AG04449 (cell line): ENCODE results near the gene MLF1.

Experiments used
- CTCF ChIA-PET: fragments of 350-600 bp; formaldehyde crosslinking; extraction: SDS; loops from one replicate; lab custom pipeline; 2021; ENCODE audit warnings: antibody characterized with exemption; lab: Yijun Ruan, JAX
- POLR2A ChIA-PET: fragments of 400-600, 350-600 bp; formaldehyde crosslinking; extraction: SDS; loops from one replicate; lab custom pipeline; 2020; ENCODE audit warnings: antibody characterized with exemption, inconsistent platforms; lab: Yijun Ruan, JAX
- DNase-seq: peaks from one replicate; pipeline ENCODE4 v3.0.0-alpha.2; 2010; ENCODE audit warnings: low read depth, low spot score
- H3K4me3 ChIP-seq: 2 replicates; pipeline ENCODE4 v1.5.1; 2011; ENCODE audit warnings: low read depth, mild to moderate bottlenecking, control low read depth, low read length
- TF ChIP-seq, protein P1 (sequence below): IDR thresholded peaks from one replicate; pipeline ENCODE4 v1.5.1; 2011; ENCODE audit warnings: mild to moderate bottlenecking, moderate library complexity, low read length, control low read depth, inconsistent platforms; ENCODE audit not compliant: insufficient read depth; ENCODE audit errors: missing control alignments

The MLF1 gene

DNA sequence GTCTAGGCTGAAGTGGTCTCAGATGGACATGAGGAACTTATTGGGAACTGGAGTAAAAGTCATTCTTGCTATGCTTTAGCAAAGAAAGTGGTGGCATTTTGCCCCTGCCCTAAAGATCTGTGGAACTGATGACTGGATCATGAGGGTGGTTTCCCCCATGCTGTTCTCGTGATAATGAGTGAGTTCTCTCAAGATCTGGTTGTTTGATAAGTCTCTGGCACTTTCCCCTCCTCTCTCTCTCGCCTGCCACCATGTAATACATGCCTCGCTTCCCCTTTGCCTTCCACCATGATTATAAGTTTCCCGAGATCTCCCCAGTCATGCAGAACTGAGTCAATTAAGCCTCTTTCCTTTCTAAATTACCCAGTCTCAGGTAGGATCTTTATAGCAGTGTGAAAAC is 11.5 kb upstream of the MLF1 start:
- POLR2A ChIA-PET: no interaction called here
- DNase-seq: no peak

DNA sequence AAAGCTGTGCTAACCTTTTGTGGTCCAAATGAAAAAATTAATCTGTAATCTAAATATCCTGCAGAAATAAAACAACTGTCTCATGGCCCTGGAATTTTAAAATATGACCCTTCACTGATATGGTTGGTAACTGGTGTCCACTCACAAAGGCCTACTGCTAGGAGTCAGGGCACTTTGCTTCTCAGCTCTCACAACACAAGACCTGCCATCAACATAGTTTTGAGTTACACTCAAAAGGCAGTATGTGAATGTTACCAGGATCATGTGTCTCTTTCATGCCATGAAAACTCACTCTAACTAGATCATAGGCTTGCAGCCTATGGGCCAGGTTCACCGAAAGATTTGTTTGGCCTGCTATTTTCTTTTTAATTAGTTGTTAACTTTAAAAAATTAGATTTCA is 10.0 kb upstream of the MLF1 start:
- H3K4me3 ChIP-seq: no peak overlapping the region
- TF ChIP-seq, protein P1, sequence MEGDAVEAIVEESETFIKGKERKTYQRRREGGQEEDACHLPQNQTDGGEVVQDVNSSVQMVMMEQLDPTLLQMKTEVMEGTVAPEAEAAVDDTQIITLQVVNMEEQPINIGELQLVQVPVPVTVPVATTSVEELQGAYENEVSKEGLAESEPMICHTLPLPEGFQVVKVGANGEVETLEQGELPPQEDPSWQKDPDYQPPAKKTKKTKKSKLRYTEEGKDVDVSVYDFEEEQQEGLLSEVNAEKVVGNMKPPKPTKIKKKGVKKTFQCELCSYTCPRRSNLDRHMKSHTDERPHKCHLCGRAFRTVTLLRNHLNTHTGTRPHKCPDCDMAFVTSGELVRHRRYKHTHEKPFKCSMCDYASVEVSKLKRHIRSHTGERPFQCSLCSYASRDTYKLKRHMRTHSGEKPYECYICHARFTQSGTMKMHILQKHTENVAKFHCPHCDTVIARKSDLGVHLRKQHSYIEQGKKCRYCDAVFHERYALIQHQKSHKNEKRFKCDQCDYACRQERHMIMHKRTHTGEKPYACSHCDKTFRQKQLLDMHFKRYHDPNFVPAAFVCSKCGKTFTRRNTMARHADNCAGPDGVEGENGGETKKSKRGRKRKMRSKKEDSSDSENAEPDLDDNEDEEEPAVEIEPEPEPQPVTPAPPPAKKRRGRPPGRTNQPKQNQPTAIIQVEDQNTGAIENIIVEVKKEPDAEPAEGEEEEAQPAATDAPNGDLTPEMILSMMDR: no peak
- ChIA-PET POLR2A (no interaction called here), CTCF (interaction anchor here (1.8 kb wide), 1 partner anchor 9 kb away, joined by 7 read pairs; no protein-coding TSS in a partner anchor)
- DNase-seq: no peak

More for the DNA sequence above, 11.5 kb upstream of the MLF1 start:
- H3K4me3 ChIP-seq: no peak overlapping the region
- TF ChIP-seq, protein P1: no peak
- CTCF ChIA-PET: no interaction called here

DNA sequence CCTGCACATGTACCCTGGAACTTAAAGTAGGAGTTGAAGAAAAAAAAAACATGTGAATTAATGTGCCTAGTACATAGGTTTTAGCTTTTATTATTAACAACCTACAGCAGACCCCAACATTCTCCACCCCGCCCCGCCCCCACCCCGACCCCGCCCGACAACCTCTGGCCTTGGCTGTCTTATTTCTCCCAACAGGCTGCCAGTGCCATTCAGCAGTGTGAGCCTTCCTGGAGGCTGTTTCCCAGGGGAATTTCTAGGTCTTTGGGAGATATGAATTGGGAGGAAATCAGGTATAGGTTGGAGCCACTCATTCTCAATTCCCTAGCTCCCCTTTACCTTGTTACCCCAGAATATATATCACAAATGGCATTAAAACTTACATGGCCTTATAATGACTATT is 8.3 kb upstream of the MLF1 start:
- TF ChIP-seq, protein P1: no peak
- ChIA-PET POLR2A (no interaction called here), CTCF (interaction anchor here (1.7 kb wide), 1 partner anchor 26 kb away, joined by 4 read pairs; no protein-coding TSS in a partner anchor)
- no peak for DNase-seq
- no peak overlapping the region for H3K4me3 ChIP-seq

DNA sequence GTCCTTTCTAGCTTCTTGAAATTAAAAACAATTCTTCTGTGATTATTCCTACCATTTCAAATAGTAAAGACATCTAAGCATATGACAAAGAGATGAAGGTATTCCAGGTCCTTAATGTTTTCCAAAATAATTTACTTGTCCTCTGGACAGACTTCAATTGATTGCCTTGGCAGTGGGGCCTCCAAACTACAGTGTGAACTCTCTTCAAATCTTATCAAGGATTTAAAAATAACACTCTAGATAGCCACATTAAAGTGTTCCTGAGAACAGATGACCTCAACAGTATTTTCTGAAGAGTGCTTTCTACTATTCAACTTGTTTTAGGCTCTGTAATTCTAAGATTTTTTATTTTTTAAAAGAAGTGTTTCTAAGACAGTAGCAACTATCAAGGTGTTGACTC is 7.9 kb upstream of the MLF1 start:
- POLR2A ChIA-PET: no interaction called here
- no peak for DNase-seq
- CTCF ChIA-PET: interaction anchor here (1.7 kb wide), 1 partner anchor 26 kb away, joined by 4 read pairs; no protein-coding TSS in a partner anchor
- no peak overlapping the region for H3K4me3 ChIP-seq
- TF ChIP-seq, protein P1: no peak

DNA sequence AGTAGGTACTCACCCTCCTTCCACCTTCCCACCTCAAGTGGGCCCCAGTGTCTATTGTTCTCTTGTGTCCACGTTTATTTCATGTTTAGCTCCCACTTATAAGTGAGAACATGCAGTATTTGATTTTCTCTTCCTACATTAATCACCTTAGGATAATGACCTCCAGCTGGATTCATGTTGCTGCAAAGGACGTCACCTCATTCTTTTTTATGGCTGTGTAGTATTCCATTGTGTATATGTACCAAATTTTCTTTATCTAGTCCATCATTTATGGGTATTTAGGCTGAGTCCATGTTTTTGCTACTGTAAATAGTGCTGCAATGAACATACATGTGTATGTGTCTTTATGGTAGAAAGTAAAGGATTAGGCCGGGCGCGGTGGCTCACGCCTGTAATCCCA is 5.9 kb upstream of the MLF1 start:
- ChIA-PET POLR2A (no interaction called here), CTCF (no interaction called here)
- TF ChIP-seq, protein P1: no peak
- no peak for DNase-seq
- H3K4me3 ChIP-seq: no peak overlapping the region

DNA sequence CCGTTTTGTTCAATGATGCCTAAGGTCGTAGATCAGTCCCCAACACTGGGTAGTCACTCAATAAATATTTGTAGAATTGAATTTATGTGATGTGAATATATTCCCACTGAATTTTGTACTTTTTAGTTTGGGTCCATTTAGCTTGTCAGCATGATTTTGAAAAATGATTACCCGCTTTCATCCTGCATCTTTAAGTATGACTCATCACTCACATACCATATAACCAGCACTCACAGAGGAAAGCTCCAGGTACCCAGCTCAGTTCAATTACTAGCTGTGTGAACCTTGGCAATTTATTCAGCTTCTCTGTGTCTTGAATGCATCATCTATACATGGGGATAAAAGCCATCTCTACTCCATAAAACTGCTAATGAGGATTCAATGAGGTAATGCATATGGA is 2.2 kb upstream of the MLF1 start:
- TF ChIP-seq, protein P1: no peak
- POLR2A ChIA-PET: no interaction called here
- no peak overlapping the region for H3K4me3 ChIP-seq
- CTCF ChIA-PET: interaction anchor here (1.2 to 4.7 kb wide), 5 partner anchors 15 to 223 kb away, joined by 3 to 29 read pairs (median 3); no protein-coding TSS in a partner anchor
- no peak for DNase-seq
